Measurements from ENCODE around the gene ARHGEF3. TPM values are rescaled to one million over a fixed set of nuclear protein-coding genes. Genes with fewer than 3 reads are reported as not detected.

Gene ARHGEF3
- total RNA-seq, 2 donors from 2014 or later: 12.3 to 17.0 TPM

GRCh38 chr3:56795097-56795828 lies 6.5 kb downstream of the ARHGEF3 start:
- Mint-ChIP-seq H3K27me3 (no peaks in the 10 kb centered on the region), H3K9me3 (no peaks in the 10 kb centered on the region), H3K27ac (peak overlapping the region; percentile 47), H3K4me3 (peak overlapping the region; percentile 88), H3K4me1 (peaks cover 58% of the 10 kb centered on the region), H3K36me3 (ENCODE audit: low read depth) (peaks cover 23% of the 10 kb centered on the region)
- no peak for ATAC-seq (replicated peaks)

GRCh38 chr3:56792193-56792592 lies 9.6 kb downstream of the ARHGEF3 start:
- Mint-ChIP-seq H3K4me1 (peaks cover 71% of the 10 kb centered on the region), H3K27ac (peak overlapping the region; percentile 9), H3K36me3 (ENCODE audit: low read depth) (peaks cover 23% of the 10 kb centered on the region), H3K4me3 (peak overlapping the region; percentile 75), H3K27me3 (no peaks in the 10 kb centered on the region), H3K9me3 (no peaks in the 10 kb centered on the region)
- peak; percentile 17 for ATAC-seq (replicated peaks)

GRCh38 chr3:56790016-56790821 lies 11.5 kb downstream of the ARHGEF3 start:
- peaks cover 72% of the 10 kb centered on the region for H3K4me1 Mint-ChIP-seq
- peak overlapping the region; percentile 75 for H3K4me3 Mint-ChIP-seq
- no peaks in the 10 kb centered on the region for H3K9me3 Mint-ChIP-seq
- ATAC-seq (replicated peaks): peak; percentile 65
- peak overlapping the region; percentile 96 for H3K27ac Mint-ChIP-seq
- peaks cover 13% of the 10 kb centered on the region for H3K36me3 Mint-ChIP-seq (ENCODE audit: low read depth)
- no peaks in the 10 kb centered on the region for H3K27me3 Mint-ChIP-seq

- Mint-ChIP-seq H3K27ac (peak overlapping the region; percentile 96), H3K4me1 (peaks cover 76% of the 10 kb centered on the region), H3K4me3 (peak overlapping the region; percentile 75), H3K36me3 (ENCODE audit: low read depth) (peaks cover 10% of the 10 kb centered on the region), H3K9me3 (no peaks in the 10 kb centered on the region), H3K27me3 (no peaks in the 10 kb centered on the region)
- no peak for ATAC-seq (replicated peaks)
Measured at GRCh38 chr3:56789076-56789475, 12.7 kb downstream of the ARHGEF3 start.

GRCh38 chr3:56788521-56788920 lies 13.2 kb downstream of the ARHGEF3 start:
- Mint-ChIP-seq H3K27ac (peak overlapping the region; percentile 96), H3K9me3 (no peaks in the 10 kb centered on the region), H3K4me1 (peaks cover 71% of the 10 kb centered on the region), H3K4me3 (peak overlapping the region; percentile 75), H3K27me3 (no peaks in the 10 kb centered on the region), H3K36me3 (ENCODE audit: low read depth) (peaks cover 10% of the 10 kb centered on the region)
- ATAC-seq (replicated peaks): peak; percentile 37

- peaks cover 10% of the 10 kb centered on the region for H3K36me3 Mint-ChIP-seq (ENCODE audit: low read depth)
- no peaks in the 10 kb centered on the region for H3K27me3 Mint-ChIP-seq
- H3K4me3 Mint-ChIP-seq: peak overlapping the region; percentile 75
- peak overlapping the region; percentile 96 for H3K27ac Mint-ChIP-seq
- no peaks in the 10 kb centered on the region for H3K9me3 Mint-ChIP-seq
- H3K4me1 Mint-ChIP-seq: peaks cover 75% of the 10 kb centered on the region
- ATAC-seq (replicated peaks): peak; percentile 42
Measured at GRCh38 chr3:56787784-56788256, 13.9 kb downstream of the ARHGEF3 start.

GRCh38 chr3:56787258-56787775 lies 14.4 kb downstream of the ARHGEF3 start:
- ATAC-seq (replicated peaks): no peak
- Mint-ChIP-seq H3K4me1 (peaks cover 73% of the 10 kb centered on the region), H3K4me3 (peak overlapping the region; percentile 75), H3K36me3 (ENCODE audit: low read depth) (peaks cover 6% of the 10 kb centered on the region), H3K9me3 (no peaks in the 10 kb centered on the region), H3K27me3 (no peaks in the 10 kb centered on the region), H3K27ac (peak overlapping the region; percentile 96)

GRCh38 chr3:56785499-56785898 lies 16.2 kb downstream of the ARHGEF3 start:
- peaks cover 3% of the 10 kb centered on the region for H3K9me3 Mint-ChIP-seq
- H3K36me3 Mint-ChIP-seq (ENCODE audit: low read depth): peaks cover 17% of the 10 kb centered on the region
- H3K27me3 Mint-ChIP-seq: no peaks in the 10 kb centered on the region
- H3K27ac Mint-ChIP-seq: peak overlapping the region; percentile 96
- peak overlapping the region; percentile 75 for H3K4me3 Mint-ChIP-seq
- ATAC-seq (replicated peaks): no peak
- H3K4me1 Mint-ChIP-seq: peaks cover 76% of the 10 kb centered on the region

GRCh38 chr3:56784448-56785001 lies 17.2 kb downstream of the ARHGEF3 start:
- peak overlapping the region; percentile 96 for H3K27ac Mint-ChIP-seq
- H3K4me1 Mint-ChIP-seq: peaks cover 70% of the 10 kb centered on the region
- H3K36me3 Mint-ChIP-seq (ENCODE audit: low read depth): peaks cover 18% of the 10 kb centered on the region
- peaks cover 4% of the 10 kb centered on the region for H3K9me3 Mint-ChIP-seq
- peak overlapping the region; percentile 75 for H3K4me3 Mint-ChIP-seq
- peak; percentile 12 for ATAC-seq (replicated peaks)
- no peaks in the 10 kb centered on the region for H3K27me3 Mint-ChIP-seq

- Mint-ChIP-seq H3K4me3 (peak overlapping the region; percentile 75), H3K9me3 (peaks cover 4% of the 10 kb centered on the region), H3K27me3 (no peaks in the 10 kb centered on the region), H3K4me1 (peaks cover 70% of the 10 kb centered on the region), H3K36me3 (ENCODE audit: low read depth) (peaks cover 18% of the 10 kb centered on the region), H3K27ac (peak overlapping the region; percentile 96)
- ATAC-seq (replicated peaks): peak; percentile 84
Measured at GRCh38 chr3:56783644-56784447, 17.9 kb downstream of the ARHGEF3 start.

- Mint-ChIP-seq H3K9me3 (peaks cover 4% of the 10 kb centered on the region), H3K27me3 (no peaks in the 10 kb centered on the region), H3K27ac (peak overlapping the region; percentile 96), H3K4me3 (peak overlapping the region; percentile 75), H3K4me1 (peaks cover 61% of the 10 kb centered on the region), H3K36me3 (ENCODE audit: low read depth) (peaks cover 15% of the 10 kb centered on the region)
- peak; percentile 7 for ATAC-seq (replicated peaks)
Measured at GRCh38 chr3:56782906-56783305, 18.8 kb downstream of the ARHGEF3 start.

- Mint-ChIP-seq H3K27ac (peak overlapping the region; percentile 96), H3K4me1 (peaks cover 61% of the 10 kb centered on the region), H3K9me3 (peaks cover 4% of the 10 kb centered on the region), H3K27me3 (no peaks in the 10 kb centered on the region), H3K36me3 (ENCODE audit: low read depth) (peaks cover 19% of the 10 kb centered on the region), H3K4me3 (peak overlapping the region; percentile 75)
- ATAC-seq (replicated peaks): no peak
Measured at GRCh38 chr3:56782215-56782614, 19.5 kb downstream of the ARHGEF3 start.

GRCh38 chr3:56781762-56782161 lies 20.0 kb downstream of the ARHGEF3 start:
- Mint-ChIP-seq H3K36me3 (ENCODE audit: low read depth) (peaks cover 23% of the 10 kb centered on the region), H3K4me3 (peak overlapping the region; percentile 75)
- no peak for ATAC-seq (replicated peaks)

More at GRCh38 chr3:56781762-56782161, 20.0 kb downstream of the ARHGEF3 start:
- H3K27me3 Mint-ChIP-seq: no peaks in the 10 kb centered on the region
- peaks cover 61% of the 10 kb centered on the region for H3K4me1 Mint-ChIP-seq
- H3K9me3 Mint-ChIP-seq: peaks cover 4% of the 10 kb centered on the region
- peak overlapping the region; percentile 96 for H3K27ac Mint-ChIP-seq
